Fibroblast of upper back skin (primary cell): Measurements from ENCODE around the gene SLC35F3.
"Not testable (repeated sequence)": the region's sequence is repeated elsewhere in the genome, so short reads cannot be mapped to it uniquely, and the experiment has no call there.

Source experiments
- DNase-seq: peaks from one replicate; pipeline ENCODE4 v3.0.0-alpha.2; 2013

The SLC35F3 gene

GRCh38 chr1:234300096-234300495 lies 395.6 kb downstream of the SLC35F3 start:
- DNase-seq, result no peak

- DNase-seq, result not testable (repeated sequence)
These were observed 397.2 kb downstream of the SLC35F3 start for GRCh38 chr1:234301663-234302062.

GRCh38 chr1:234302354-234302962 lies 398.0 kb downstream of the SLC35F3 start:
- DNase-seq, result no peak

DNA sequence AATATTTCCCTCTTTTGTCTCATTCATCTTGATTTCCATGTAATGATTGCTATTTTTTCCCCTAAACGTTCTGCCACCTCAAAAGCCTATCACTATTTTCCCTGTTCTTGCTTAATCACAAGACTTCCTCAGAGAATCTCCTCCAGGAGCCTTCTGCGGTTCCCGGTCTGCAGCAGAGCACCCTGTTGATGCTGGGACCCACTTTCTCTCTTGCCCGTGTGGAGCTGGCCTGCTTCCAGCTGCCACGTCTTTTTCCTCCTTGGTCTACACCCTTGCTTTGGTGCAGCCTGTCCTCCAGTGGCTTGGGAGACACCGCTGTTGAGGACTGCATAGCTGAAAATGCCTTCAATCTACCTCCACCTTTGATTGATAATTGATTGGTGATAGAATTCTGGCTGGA lies 398.8 kb downstream of the SLC35F3 start:
- no peak for DNase-seq

DNA sequence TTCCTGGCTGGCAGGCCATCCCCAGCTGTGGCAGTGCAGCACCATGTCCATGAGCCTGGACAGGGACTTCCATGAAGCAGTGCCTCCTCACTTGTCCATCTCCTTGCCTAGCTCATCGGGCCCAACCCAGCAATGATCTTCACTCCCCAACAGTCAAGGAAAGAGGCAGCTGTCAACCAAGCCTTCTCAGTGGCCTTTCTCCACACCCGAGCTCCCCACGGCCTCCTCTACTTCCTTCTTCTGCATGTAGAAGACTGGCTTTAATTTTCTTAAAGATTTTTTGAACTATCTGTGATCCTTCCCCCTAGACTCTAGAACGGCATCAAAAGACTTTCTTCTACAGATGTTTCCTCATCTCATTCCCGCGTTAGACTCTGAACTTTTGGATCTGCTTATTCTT lies 403.2 kb downstream of the SLC35F3 start:
- no peak for DNase-seq

DNA sequence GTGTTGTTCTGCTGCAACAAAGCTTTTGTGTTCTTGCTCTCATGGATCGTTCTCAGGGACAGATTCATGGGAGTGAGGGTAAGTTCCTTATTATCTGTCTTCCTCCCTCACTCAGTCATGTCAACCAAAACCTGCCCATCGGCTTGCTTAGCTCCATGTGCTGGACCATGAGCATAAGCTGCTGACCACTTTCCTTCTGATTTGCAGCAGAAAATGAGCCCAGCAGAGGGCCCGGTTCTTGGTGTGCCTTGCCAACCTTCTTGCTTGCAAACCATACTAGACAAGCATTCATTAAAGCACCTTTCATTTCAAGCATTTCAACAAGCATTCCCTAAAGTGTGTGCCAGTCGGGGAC lies 404.7 kb downstream of the SLC35F3 start:
- DNase-seq, result no peak

DNA sequence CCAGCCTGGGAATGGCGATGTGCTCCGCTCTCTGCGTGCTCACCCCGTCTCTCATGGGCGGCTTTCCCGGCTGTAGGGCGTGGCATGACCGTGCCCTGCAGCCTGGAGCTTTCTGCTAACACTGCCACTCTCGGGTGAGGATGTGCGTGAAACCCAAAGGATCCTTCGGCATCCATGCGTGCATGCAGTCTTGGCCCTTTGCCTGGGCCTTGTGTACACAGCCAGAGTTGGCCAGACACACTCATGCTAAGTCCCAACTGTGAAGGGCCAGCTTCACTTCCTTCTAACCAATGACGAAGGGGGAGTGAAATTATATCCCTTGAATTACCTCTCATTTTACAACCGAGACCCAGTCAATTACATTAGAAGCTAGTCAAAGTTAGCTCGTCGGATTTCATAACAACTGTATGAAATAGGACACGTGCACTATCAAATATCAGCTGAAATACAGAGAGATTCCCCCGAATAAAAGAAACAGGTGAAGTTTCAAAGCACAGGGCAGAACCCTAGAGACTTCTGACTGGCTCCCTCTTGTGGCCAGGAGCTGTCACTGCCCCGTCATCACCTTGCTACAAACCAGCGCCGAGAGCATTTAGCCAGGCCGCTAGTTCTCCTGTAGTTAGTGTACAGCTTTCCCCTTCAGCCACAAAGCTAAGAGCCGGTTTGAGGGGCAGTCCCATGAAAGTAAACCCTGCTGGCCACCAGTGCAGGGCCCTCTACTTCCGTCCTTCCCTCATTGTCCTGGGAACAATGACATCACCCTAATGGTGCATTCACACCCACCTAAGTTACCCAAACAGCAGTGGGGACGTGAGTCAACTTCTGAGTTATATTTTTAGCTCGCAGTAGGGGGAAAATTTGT lies 405.4 kb downstream of the SLC35F3 start:
- DNase-seq, result peak; percentile 41

- no peak for DNase-seq
These were observed 406.0 kb downstream of the SLC35F3 start for GRCh38 chr1:234310460-234310817.

DNA sequence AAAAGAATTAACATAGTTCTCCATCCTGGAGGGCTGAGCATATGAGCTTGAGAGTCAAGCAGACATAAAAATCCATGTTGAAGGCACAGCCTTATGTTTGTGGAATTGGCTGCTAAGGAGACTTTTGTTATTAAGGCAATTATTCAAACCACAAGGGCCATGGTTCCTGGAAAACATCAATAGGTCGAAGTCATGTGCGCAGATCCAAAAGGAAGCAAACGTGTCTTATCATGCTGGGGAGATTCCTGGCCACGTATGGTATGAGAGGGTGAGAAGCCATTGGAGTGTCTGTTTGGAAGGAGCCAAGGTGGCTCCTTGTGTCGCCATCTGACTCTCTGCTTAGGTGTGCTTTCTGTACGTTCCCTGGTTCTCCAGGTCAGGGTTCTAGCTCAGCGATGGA lies 406.9 kb downstream of the SLC35F3 start:
- no peak for DNase-seq

- DNase-seq, result no peak
These were observed 408.7 kb downstream of the SLC35F3 start for GRCh38 chr1:234313171-234313570.

- DNase-seq, result no peak
These were observed 410.6 kb downstream of the SLC35F3 start for GRCh38 chr1:234315091-234315541.

GRCh38 chr1:234315588-234315987 lies 411.1 kb downstream of the SLC35F3 start:
- DNase-seq, result no peak

DNA sequence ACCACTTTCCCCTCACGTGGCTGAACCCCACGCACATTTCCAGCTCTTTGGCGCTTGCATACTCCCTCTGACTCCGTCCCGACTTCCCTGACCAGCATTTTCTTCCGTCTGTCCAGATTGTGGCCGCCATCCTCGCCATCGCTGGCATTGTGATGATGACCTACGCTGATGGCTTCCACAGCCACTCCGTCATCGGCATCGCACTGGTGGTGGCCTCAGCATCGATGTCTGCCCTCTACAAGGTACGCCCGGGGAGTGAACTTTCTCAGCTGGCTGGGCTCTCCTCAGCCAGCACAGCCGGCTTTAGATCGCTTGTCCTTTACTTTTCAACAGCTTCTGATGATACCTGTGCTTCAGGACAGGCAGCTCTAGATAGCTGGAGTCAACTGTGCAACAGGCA lies 412.0 kb downstream of the SLC35F3 start:
- no peak for DNase-seq

- no peak for DNase-seq
These were observed 412.5 kb downstream of the SLC35F3 start for GRCh38 chr1:234316937-234317336.

DNA sequence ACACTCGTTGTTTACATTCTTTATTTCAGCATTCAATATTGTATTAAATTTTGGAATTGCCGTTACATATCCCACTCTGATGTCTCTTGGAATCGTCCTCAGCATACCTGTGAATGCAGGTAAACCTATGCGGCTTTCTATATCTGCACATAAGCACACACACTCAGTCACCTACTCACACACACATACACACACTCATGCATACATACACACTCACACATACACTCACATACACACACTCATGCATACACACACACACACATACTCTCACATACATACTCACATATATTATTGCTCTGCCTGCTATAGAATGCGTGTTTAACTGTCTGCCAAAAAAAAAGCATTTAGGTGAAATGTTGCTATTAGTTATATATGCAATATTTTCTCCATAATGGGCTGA lies 415.6 kb downstream of the SLC35F3 start:
- no peak for DNase-seq

GRCh38 chr1:234320549-234320948 lies 416.1 kb downstream of the SLC35F3 start:
- DNase-seq, result no peak

GRCh38 chr1:234321231-234321630 lies 416.8 kb downstream of the SLC35F3 start:
- DNase-seq, result no peak

GRCh38 chr1:234322097-234322496 lies 417.6 kb downstream of the SLC35F3 start:
- no peak for DNase-seq

DNA sequence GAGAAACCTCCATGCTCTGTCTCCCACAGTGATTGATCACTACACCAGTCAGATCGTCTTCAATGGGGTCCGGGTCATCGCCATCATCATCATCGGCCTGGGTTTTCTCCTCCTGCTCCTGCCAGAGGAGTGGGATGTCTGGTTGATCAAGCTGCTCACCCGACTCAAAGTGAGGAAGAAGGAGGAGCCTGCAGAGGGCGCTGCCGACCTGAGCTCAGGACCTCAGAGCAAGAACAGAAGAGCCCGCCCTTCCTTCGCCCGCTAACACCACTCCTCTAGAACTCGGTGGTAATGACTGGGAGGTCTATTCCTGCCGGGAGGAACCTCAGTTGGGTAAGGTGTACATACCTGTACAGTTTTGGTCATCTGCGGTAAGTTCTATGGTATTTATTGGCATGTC lies 418.5 kb downstream of the SLC35F3 start:
- DNase-seq, result peak; percentile 17

DNA sequence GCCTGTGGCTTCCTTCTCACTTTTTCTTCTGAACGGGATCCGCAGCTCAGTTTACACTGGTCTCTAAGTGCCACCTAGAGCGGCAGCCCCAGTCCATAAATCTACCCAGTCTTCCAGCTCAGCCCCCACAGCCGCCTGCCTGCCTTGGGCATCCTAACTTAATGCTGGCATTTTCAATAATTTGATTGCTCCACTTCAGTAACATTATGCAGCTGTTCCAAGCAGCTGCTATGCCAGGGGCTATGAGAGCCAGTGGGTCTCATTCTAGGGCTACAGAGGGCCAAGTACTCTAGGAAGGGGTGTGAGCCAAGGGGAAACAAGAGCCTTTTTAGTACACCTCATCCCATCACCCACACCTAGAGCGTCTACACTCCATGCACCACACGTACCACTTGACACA lies 420.3 kb downstream of the SLC35F3 start:
- DNase-seq, result no peak

- no peak for DNase-seq
These were observed 421.5 kb downstream of the SLC35F3 start for GRCh38 chr1:234325878-234326496.

DNA sequence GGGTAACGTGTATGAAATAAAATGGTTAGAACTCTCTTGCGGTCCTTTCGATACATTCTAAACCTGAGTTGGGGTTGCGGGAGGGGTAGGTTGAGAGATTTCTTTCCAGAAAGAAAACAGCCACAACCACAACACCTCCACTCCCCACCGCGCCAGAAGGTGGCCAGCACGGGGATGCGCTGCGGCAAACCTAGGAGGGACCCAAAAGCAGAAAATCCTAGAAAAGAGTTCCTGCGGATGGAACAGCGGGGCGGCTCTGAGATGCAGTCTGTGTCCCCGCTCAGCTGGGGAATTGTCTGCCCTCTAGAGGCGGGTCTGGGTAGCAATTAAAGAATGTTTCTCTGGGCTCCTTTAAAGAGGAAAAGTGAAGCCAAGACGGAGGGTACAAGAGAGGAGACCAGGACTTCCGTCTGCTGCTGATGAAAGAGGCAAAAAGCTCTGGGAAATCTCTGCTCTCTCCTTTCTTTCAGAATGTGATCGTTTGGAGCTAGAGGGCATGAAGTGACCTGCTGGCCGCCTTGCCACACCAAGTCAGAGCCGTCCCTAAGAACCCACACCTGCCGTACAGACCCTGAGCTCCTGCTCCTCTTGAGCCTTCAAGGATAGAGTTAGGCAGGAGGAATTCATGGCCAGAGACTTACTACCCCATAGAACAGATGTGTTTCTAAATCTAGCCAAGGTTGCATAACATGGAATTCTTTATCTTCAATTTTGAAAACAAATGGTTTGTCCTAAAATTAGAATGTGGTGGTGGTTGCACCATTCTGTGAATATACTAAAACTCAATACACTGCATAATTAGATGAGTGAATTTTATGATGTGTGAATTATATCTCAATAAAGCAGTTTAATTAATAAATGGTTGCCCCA lies 422.3 kb downstream of the SLC35F3 start:
- DNase-seq, result peak; percentile 58

DNA sequence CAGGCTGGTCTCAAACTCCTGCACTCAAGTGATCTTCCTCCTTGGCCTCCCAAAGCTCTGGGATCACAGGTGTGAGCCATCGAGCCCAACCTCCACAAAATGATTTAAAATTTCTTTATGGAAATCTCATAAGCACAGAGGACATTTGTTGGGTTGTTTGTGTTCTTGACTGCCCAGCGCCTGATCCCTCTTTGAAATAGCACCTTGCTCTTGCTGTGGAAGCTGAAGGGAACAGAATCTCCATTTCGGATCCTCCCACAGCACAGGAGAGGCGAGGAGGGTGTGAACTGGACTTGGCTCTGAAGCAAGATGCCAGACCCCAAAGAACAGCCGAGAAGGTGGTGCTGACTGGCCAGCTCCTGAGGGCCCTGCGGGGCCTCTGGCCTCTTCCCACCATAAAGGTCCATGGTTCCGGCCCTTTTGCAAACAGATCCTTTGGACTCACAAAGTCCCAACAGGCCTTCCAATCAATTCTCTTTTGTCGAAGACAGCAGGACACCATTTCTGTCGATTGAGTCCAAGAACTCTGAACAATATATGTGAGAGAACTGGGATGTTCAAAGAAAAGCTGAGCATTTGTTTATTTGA lies 423.2 kb downstream of the SLC35F3 start:
- no peak for DNase-seq
